Measurements from ENCODE around the gene LCE2D.
"Not testable (repeated sequence)": the region's sequence is repeated elsewhere in the genome, so short reads cannot be mapped to it uniquely, and the experiment has no call there.

Gene LCE2D

GRCh38 chr1:152666171-152666570, 3.0 kb downstream of the LCE2D start:
- H3K27ac Mint-ChIP-seq; H3K4me3 Mint-ChIP-seq; H3K4me1 Mint-ChIP-seq; H3K9me3 Mint-ChIP-seq; DNase-seq; ATAC-seq (replicated peaks); H3K36me3 Mint-ChIP-seq: not testable (repeated sequence)
- peaks cover 15 to 27% of the 10 kb centered on the region in 2 donors for H3K27me3 Mint-ChIP-seq

- ATAC-seq (replicated peaks) (no peak), DNase-seq (no peak)
- peaks cover 0 to 2% of the 10 kb centered on the region in 2 donors for H3K9me3 Mint-ChIP-seq
- H3K27me3 Mint-ChIP-seq: peaks cover 13 to 27% of the 10 kb centered on the region in 2 donors
- H3K27ac Mint-ChIP-seq: no peak overlapping the region
- peaks cover 0 to 8% of the 10 kb centered on the region in 2 donors for H3K4me1 Mint-ChIP-seq
- H3K4me3 Mint-ChIP-seq: no peak overlapping the region
- no peaks in the 10 kb centered on the region for H3K36me3 Mint-ChIP-seq
These were observed 4.5 kb downstream of the LCE2D start for GRCh38 chr1:152667648-152668047.

GRCh38 chr1:152673016-152673415, 9.8 kb downstream of the LCE2D start:
- DNase-seq (no peak), ATAC-seq (replicated peaks) (no peak)
- peaks cover 15 to 17% of the 10 kb centered on the region in 2 donors for H3K27me3 Mint-ChIP-seq
- no peaks in the 10 kb centered on the region for H3K36me3 Mint-ChIP-seq
- H3K9me3 Mint-ChIP-seq: no peaks in the 10 kb centered on the region
- no peaks in the 10 kb centered on the region for H3K4me1 Mint-ChIP-seq
- no peak overlapping the region for H3K27ac Mint-ChIP-seq
- no peak overlapping the region for H3K4me3 Mint-ChIP-seq

DNA sequence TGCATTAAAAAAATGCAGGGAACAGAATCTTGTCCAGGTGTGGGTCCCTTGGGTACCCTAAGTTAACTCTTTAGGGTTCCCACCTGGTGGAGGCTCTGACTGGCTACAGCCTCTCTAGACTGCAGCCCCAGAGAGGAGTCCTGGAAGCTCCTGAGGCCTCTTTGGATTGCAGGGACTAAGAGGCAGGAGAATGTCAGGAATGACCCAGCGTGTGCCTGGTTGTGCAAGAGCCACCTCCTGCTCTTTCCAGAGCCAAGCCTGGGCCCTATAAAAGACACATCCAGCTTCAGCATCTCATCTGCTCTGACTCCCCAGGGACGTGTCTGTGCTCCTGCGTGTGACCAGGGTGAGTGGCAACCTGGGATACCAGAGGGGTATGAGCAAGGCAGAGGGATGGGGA, 11.8 kb downstream of the LCE2D start, which contains the start of gene LCE2C:
Gene LCE2C, plus strand, starts transcription at position 297 of the 400 bp plus-strand sequence. CDS start 737 bp downstream, outside the sequence.
- not testable (repeated sequence) for H3K4me3 Mint-ChIP-seq; H3K36me3 Mint-ChIP-seq; H3K4me1 Mint-ChIP-seq; H3K27ac Mint-ChIP-seq; ATAC-seq (replicated peaks); H3K9me3 Mint-ChIP-seq; DNase-seq
- peaks cover 27 to 32% of the 10 kb centered on the region in 2 donors for H3K27me3 Mint-ChIP-seq

DNA sequence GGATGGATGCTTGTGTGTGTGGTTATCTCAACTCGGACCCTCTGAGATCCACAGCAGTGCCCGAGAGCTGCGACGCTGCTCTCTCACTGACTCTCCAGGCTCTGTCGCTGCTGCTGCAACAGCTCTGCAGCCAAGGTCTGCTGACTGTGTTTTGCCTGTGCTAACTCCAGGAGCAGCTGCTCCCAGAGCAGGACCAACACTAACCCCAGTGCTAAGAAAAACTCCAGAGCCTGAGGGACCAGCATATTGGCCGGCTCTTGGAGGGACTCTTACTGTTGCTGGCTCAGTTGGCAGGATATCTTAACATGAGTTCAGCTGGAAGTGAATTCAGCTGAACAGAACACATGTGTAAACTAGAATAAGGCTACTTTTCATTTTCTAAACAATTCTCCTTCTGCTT, 16.3 kb downstream of the LCE2D start:
- no peak overlapping the region for H3K27ac Mint-ChIP-seq
- no peaks in the 10 kb centered on the region for H3K9me3 Mint-ChIP-seq
- H3K4me1 Mint-ChIP-seq: no peaks in the 10 kb centered on the region
- no peak overlapping the region for H3K4me3 Mint-ChIP-seq
- no peaks in the 10 kb centered on the region for H3K36me3 Mint-ChIP-seq
- no peak for ATAC-seq (replicated peaks)
- peaks cover 33 to 43% of the 10 kb centered on the region in 2 donors for H3K27me3 Mint-ChIP-seq
- DNase-seq: no peak

- Mint-ChIP-seq H3K27me3 (peaks cover 34 to 43% of the 10 kb centered on the region in 2 donors), H3K9me3 (no peaks in the 10 kb centered on the region), H3K36me3 (no peaks in the 10 kb centered on the region), H3K4me3 (no peak overlapping the region), H3K27ac (no peak overlapping the region), H3K4me1 (no peaks in the 10 kb centered on the region)
- DNase-seq (no peak), ATAC-seq (replicated peaks) (no peak)
These were observed 18.4 kb downstream of the LCE2D start for GRCh38 chr1:152681616-152682015.

DNA sequence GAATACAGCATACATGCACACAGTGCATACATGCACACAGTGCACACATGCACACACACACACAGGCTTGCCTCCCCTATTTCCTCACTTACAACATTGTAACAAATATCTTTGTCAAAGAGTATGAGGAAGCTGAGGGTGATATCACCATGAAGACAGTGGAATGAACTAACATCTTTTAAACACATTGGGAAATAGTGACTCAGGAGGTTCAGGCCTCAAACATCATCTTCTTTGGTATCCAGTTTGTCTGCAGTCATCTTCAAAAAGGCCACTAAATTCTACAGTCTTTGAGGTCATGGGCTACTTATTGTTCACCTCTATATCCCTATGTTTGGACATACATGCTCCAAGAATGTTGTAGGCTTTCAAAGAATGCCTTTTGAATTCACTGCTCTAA, 20.7 kb downstream of the LCE2D start:
- no peaks in the 10 kb centered on the region for H3K9me3 Mint-ChIP-seq

GRCh38 chr1:152685823-152686222, 22.6 kb downstream of the LCE2D start, which contains the start of gene LCE2B:
LCE2B (plus strand) TSS chr1:152686123; CDS start chr1:152686844, 721 bp downstream.
- not testable (repeated sequence) for H3K9me3 Mint-ChIP-seq; H3K4me3 Mint-ChIP-seq; DNase-seq; H3K27ac Mint-ChIP-seq; H3K4me1 Mint-ChIP-seq; ATAC-seq (replicated peaks); H3K36me3 Mint-ChIP-seq
- H3K27me3 Mint-ChIP-seq: peaks cover 23 to 28% of the 10 kb centered on the region in 2 donors

More for the DNA sequence above, 20.7 kb downstream of the LCE2D start:
- Mint-ChIP-seq H3K4me3 (no peak overlapping the region), H3K27me3 (peaks cover 33 to 40% of the 10 kb centered on the region in 2 donors), H3K27ac (no peak overlapping the region), H3K36me3 (no peaks in the 10 kb centered on the region), H3K4me1 (no peaks in the 10 kb centered on the region)
- DNase-seq (no peak), ATAC-seq (replicated peaks) (no peak)

DNA sequence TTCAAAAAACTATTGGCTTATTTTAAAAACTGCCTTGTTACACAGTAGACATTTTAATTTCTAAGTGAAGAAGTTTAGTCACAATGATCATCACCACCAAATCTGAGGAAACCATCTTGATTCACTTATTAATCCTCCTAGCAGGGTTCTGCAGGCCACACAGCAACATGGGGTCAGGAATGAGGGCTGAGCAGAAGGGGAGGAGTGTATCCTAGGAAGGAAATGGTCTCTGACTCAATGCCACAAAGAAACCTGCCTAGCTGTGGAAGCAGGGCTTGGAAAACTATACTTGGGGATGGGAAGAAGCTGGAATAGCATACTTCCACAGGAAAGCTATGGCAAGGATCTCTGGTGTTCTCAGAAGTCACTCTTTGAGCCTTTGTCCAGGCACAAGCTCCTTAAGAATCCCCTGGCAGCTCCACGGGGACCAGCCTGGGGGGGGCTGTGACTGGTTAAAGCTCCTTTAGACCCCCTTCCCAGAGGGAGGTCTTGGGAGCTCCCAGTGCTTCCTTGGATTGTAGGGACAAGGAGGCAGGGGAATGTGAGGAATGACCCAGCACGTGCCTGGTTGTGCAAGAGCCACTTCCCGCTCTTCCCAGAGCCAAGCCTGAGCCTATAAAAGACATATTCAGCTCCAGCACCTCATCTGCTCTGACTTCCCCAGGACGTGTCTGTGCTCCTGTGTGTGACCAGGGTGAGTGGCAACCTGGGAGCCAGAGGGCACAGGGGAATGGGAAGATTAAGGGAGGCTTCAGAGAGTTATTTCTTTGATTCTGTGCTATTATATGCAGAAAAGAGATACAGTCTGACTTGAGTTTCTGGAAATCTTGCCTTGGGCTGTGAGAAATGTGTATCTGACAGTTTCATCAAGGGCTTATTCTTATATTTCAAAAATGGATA, 34.8 kb downstream of the LCE2D start, which contains the start of gene LCE2A:
Gene LCE2A, plus strand, starts transcription at position 645 of the 900 bp plus-strand sequence. CDS start 557 bp downstream, outside the sequence.
- DNase-seq (no peak), ATAC-seq (replicated peaks) (no peak)
- peaks cover 0 to 14% of the 10 kb centered on the region in 2 donors for H3K27me3 Mint-ChIP-seq
- no peak within 1 kb of the TSS for H3K4me3 Mint-ChIP-seq
- peaks cover under 1 to 2% of the 10 kb centered on the region in 2 donors for H3K9me3 Mint-ChIP-seq
- H3K27ac Mint-ChIP-seq: no peak within 1 kb of the TSS
- H3K4me1 Mint-ChIP-seq: no peaks in the 10 kb centered on the region
- H3K36me3 Mint-ChIP-seq: no peaks in the 10 kb centered on the region

GRCh38 chr1:152699746-152700145, 36.6 kb downstream of the LCE2D start:
- DNase-seq (no peak), ATAC-seq (replicated peaks) (no peak)
- H3K4me1 Mint-ChIP-seq: no peaks in the 10 kb centered on the region
- peaks cover 0 to 14% of the 10 kb centered on the region in 2 donors for H3K27me3 Mint-ChIP-seq
- H3K27ac Mint-ChIP-seq: no peak overlapping the region
- H3K9me3 Mint-ChIP-seq: peaks cover 0 to 3% of the 10 kb centered on the region in 2 donors
- no peak overlapping the region for H3K4me3 Mint-ChIP-seq
- no peaks in the 10 kb centered on the region for H3K36me3 Mint-ChIP-seq

DNA sequence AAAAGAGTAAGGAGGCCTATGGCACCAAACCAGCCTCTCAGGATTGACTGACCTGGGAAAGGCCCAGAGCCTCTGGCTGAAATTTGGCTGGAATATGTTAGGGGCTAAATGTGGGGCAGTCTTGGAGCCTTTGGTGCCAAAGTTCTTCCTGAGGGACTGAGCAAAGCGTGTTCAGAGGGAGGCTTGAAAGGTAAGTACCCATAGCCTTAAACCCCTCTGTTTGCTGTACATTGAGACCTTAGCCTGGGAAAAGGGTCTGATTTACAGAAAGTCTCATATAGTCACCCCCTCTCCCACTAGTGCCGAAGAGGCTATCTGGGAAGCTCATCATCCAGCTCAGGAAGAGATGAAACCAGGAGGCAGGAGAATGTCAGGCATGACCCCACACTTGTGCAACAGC, 44.7 kb downstream of the LCE2D start, which contains the start of gene LCE4A:
Gene LCE4A, plus strand, starts transcription at position 301 of the 400 bp plus-strand sequence. CDS start 916 bp downstream, outside the sequence.
- H3K9me3 Mint-ChIP-seq: peaks cover 0 to 3% of the 10 kb centered on the region in 2 donors
- no peak within 1 kb of the TSS for H3K27ac Mint-ChIP-seq
- no peaks in the 10 kb centered on the region for H3K4me1 Mint-ChIP-seq

More for the DNA sequence above, 44.7 kb downstream of the LCE2D start, which contains the start of gene LCE4A:
- no peak for DNase-seq
- no peak within 1 kb of the TSS for H3K4me3 Mint-ChIP-seq
- peaks cover 27 to 39% of the 10 kb centered on the region in 2 donors for H3K27me3 Mint-ChIP-seq
- no peak for ATAC-seq (replicated peaks)
- H3K36me3 Mint-ChIP-seq: no peaks in the 10 kb centered on the region

Measured in stimulated activated naive B cell treated with anti-CD40 and anti-IgM and Interleukin-4, amounts not matched to agents 10 μg/mL and 1 μg/mL and 100 μg/mL, for 72 hours (primary cell).